ENCODE data around the gene CISTR.
"Not testable (repeated sequence)": the region's sequence is repeated elsewhere in the genome, so short reads cannot be mapped to it uniquely, and the experiment has no call there.

Gene CISTR

GRCh38 chr12:53720946-53721345 is 30.8 kb downstream of the CISTR start:
- no peak overlapping the region for H3K4me3 ChIP-seq (ENCODE audit: low read depth, low read length)
- TF ChIP-seq, protein P1, sequence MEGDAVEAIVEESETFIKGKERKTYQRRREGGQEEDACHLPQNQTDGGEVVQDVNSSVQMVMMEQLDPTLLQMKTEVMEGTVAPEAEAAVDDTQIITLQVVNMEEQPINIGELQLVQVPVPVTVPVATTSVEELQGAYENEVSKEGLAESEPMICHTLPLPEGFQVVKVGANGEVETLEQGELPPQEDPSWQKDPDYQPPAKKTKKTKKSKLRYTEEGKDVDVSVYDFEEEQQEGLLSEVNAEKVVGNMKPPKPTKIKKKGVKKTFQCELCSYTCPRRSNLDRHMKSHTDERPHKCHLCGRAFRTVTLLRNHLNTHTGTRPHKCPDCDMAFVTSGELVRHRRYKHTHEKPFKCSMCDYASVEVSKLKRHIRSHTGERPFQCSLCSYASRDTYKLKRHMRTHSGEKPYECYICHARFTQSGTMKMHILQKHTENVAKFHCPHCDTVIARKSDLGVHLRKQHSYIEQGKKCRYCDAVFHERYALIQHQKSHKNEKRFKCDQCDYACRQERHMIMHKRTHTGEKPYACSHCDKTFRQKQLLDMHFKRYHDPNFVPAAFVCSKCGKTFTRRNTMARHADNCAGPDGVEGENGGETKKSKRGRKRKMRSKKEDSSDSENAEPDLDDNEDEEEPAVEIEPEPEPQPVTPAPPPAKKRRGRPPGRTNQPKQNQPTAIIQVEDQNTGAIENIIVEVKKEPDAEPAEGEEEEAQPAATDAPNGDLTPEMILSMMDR (IDR thresholded peaks at IDR 0.05; ENCODE audit: low read depth, low read length): no peak

DNA sequence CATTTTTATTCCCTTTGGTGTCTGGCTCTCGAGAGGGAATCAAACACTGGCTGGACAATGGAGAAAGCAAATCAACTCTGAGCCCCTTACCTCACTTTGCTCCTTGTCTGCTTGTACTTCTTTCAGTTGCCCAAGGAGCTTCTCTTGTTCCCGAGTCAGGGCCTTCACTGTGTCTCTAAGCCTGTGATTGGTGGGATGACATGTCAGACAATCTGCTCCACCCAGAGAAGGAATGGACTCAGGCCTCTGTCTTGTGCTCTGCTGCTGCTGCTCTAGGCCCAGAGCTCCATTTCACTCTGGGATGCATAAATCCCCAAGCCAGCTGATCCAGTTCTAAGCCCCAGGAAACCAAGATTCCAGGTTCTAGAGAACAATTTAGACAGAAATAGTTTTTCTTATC is 32.1 kb downstream of the CISTR start:
- TF ChIP-seq, protein P1 (IDR thresholded peaks at IDR 0.05; ENCODE audit: low read depth, low read length): no peak
- no peak overlapping the region for H3K4me3 ChIP-seq (ENCODE audit: low read depth, low read length)

DNA sequence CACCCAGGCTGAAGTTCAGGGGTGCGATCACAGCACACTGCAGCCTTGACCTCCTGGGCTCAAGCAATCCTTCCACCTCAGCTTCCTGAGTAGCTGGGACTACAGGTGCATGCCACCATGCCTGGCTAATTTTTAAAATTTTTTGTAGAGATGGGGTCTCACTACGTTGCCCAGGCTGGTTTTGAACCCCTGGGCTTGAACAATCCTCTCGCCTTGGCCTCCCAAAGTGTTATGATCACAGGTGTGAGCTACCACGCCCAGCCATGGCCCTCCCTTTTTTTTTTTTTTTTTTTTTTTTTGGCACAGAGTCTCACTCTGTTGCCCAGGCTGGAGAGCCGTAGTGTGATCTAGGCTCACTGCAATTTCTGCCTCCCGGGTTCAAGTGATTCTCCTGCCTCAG is 33.2 kb downstream of the CISTR start:
- not testable (repeated sequence) for H3K4me3 ChIP-seq (ENCODE audit: low read depth, low read length)

DNA sequence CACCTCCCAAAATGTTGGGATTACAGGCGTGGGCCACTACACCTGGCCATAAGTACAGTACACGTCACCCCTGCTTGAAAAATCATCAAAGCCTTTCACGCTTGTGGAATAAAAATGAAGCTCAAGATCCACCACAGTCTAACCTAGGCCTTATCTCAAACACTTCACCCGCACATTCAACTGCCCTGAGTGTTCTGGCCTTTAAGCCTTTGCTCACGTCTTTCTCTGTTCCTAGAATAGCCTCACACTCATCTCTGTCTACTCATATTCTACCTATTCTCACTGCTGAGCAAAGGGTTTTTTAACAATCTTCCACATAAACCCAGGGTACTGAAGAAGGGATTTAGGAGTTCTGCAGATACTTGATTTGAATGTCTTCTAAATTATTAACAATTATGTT is 34.5 kb downstream of the CISTR start:
- no peak overlapping the region for H3K4me3 ChIP-seq (ENCODE audit: low read depth, low read length)
- TF ChIP-seq, protein P1 (IDR thresholded peaks at IDR 0.05; ENCODE audit: low read depth, low read length): no peak

GRCh38 chr12:53714004-53714403 is 37.8 kb downstream of the CISTR start:
- TF ChIP-seq, protein P1 (IDR thresholded peaks at IDR 0.05; ENCODE audit: low read depth, low read length): no peak
- H3K4me3 ChIP-seq (ENCODE audit: low read depth, low read length): no peak overlapping the region

GRCh38 chr12:53713516-53713915 is 38.3 kb downstream of the CISTR start:
- TF ChIP-seq, protein P1 (IDR thresholded peaks at IDR 0.05; ENCODE audit: low read depth, low read length): no peak
- H3K4me3 ChIP-seq (ENCODE audit: low read depth, low read length): no peak overlapping the region

DNA sequence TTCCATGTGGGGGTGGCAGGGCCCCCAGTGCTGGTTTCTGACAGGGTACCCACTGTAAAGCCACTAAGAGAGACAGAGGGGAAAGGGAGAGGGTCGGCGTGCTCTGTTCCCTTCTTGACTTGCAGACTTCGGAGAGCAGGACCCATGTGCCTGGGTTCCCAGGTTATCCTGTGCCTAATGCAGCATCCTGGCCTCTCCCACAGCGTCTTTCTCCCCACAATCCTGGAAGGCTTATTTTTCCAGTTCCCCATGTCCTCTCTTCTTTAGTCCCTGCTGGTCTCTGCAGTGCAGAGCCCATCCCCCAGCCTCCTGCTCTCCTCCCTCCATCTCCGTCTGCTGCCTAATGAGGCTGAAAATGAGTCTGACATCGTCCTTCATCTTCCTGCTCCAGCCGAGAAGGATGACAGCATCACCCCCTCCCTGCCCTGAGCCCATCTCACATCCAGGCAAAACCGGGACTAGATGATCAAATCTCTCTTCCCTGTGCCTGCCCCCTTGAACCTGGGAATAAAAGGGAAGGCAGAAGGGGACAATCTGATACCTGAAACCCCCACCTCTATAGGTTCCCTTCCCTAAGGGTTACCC is 39.6 kb downstream of the CISTR start:
- TF ChIP-seq, protein P1 (IDR thresholded peaks at IDR 0.05; ENCODE audit: low read depth, low read length): no peak

GRCh38 chr12:53710091-53710490 is 41.7 kb downstream of the CISTR start:
- TF ChIP-seq, protein P1 (IDR thresholded peaks at IDR 0.05; ENCODE audit: low read depth, low read length): no peak
- no peak overlapping the region for H3K4me3 ChIP-seq (ENCODE audit: low read depth, low read length)

More for the DNA sequence above, 39.6 kb downstream of the CISTR start:
- H3K4me3 ChIP-seq (ENCODE audit: low read depth, low read length): no peak overlapping the region
